BLaER1 (cell line): ENCODE data around the gene SORCS2.

Source experiments
- H3K27ac ChIP-seq: shearing (Covaris generic); formaldehyde crosslinking; 2 replicates; pipeline ENCODE4 v1.8.1; 2022
- H3K27me3 ChIP-seq: shearing (Covaris generic); formaldehyde crosslinking; 2 replicates; pipeline ENCODE4 v1.8.1; 2022
- H3K36me3 ChIP-seq: shearing (Covaris generic); formaldehyde crosslinking; 2 replicates; pipeline ENCODE4 v1.8.1; 2022
- H3K4me1 ChIP-seq: shearing (Covaris generic); formaldehyde crosslinking; 2 replicates; pipeline ENCODE4 v1.8.1; 2022
- H3K4me2 ChIP-seq: shearing (Covaris generic); formaldehyde crosslinking; 2 replicates; pipeline ENCODE4 v1.8.1; 2022
- H3K4me3 ChIP-seq: shearing (Covaris generic); formaldehyde crosslinking; 2 replicates; pipeline ENCODE4 v1.8.1; 2022
- H3K9ac ChIP-seq: shearing (Covaris generic); formaldehyde crosslinking; 2 replicates; pipeline ENCODE4 v1.8.1; 2022
- H3K9me3 ChIP-seq: shearing (Covaris generic); formaldehyde crosslinking; 2 replicates; pipeline ENCODE4 v1.8.1; 2022
- H4K20me1 ChIP-seq: shearing (Covaris generic); formaldehyde crosslinking; 2 replicates; pipeline ENCODE4 v1.8.1; 2022
- Cebpa-rat ChIP-seq: shearing (Covaris generic); IDR thresholded peaks from 2 replicates; pipeline ENCODE4 v1.8.1; 2022

The SORCS2 gene

DNA sequence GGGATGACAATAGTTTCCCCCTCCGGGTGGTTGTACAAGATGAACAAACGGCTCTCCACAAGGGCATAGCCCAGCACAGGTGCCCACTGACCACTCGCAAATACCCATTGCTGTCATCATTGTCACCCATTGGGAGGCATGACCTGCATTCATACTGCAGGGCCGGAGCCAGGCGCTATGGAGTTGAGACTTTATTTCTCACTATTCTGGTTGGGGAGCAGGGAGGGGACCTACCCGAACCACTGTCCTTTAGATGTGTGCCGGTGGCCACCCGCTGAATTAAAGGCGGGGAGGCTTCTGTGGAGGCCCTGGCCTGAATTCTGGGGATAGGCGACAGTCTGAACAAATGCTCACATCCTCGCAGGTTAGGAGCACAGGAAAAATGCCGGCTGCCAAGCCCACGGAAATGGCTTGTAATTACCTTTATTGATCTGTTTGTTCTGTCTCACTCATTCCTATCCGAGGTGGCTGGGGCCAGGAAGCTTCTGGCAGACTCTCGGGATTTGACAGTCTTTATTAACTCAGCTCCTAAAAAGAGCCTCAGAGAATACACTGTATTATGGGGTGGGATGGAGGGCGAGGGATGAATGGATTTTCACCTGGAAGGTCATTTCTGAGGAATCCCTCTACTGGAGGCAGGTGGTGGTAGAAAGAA, 367.5 kb downstream of the SORCS2 start:
- H3K9me3 ChIP-seq = peaks cover 33% of the 10 kb centered on the region
- no peak overlapping the region for H3K4me2 ChIP-seq
- TF ChIP-seq Cebpa-rat = no peak

DNA sequence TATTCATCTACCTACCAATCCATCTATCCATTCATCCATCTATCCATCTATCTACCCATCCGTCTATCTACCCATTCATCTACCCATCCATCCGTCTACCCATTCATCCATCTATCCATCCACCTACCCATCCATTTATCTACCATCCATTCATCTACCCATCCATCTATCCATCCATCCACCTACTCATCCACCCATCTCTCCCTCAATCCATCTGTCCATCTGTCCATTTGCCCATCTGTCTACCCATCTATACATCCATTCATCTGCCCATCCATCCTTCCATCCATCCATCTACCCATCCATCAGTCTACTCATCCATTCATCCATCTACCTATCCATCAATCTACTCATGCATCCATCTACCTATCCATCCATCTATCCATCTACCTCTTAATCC, 369.2 kb downstream of the SORCS2 start:
- Histone ChIP-seq H3K27ac (no peak overlapping the region), H3K4me3 (no peak overlapping the region), H3K9ac (no peak overlapping the region), H3K27me3 (no peaks in the 10 kb centered on the region), H3K36me3 (peaks cover 8% of the 10 kb centered on the region; the same call in 1 of the 2 replicates), H3K4me2 (no peak overlapping the region), H3K4me1 (no peaks in the 10 kb centered on the region), H4K20me1 (no peaks in the 10 kb centered on the region), H3K9me3 (peaks cover 23% of the 10 kb centered on the region; the same call in 1 of the 2 replicates)
- no peak for TF ChIP-seq Cebpa-rat

More for the DNA sequence above, 367.5 kb downstream of the SORCS2 start:
- no peaks in the 10 kb centered on the region for H4K20me1 ChIP-seq
- no peak overlapping the region for H3K4me3 ChIP-seq
- H3K36me3 ChIP-seq = peaks cover 13% of the 10 kb centered on the region; the same call in 1 of the 2 replicates
- H3K27me3 ChIP-seq = no peaks in the 10 kb centered on the region
- no peak overlapping the region for H3K9ac ChIP-seq
- no peaks in the 10 kb centered on the region for H3K4me1 ChIP-seq
- H3K27ac ChIP-seq = no peak overlapping the region

DNA sequence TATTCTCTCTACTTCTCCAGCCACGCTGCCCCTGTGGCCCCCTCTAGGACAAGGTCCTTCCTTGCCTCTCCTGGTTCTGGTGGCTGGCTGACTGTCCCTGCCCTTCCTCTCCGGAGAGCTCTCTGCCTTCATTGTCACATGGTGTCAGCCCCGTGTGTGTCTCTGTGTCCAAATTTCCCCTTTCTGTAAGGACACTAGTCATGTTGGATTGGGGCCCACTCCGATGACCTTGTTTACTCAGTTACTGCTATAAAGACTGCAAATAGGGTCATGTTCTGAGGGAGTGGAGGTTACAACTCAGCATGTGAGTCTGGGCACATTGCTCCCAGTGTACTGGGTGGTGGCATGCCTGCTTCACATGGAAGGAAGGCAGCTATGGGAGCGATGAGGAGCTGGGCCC, 371.9 kb downstream of the SORCS2 start:
- Histone ChIP-seq H3K4me1 (no peaks in the 10 kb centered on the region), H3K9ac (no peak overlapping the region), H3K4me2 (no peak overlapping the region), H3K27ac (no peak overlapping the region), H3K36me3 (no peaks in the 10 kb centered on the region; the same call in 1 of the 2 replicates), H4K20me1 (no peaks in the 10 kb centered on the region), H3K4me3 (no peak overlapping the region), H3K9me3 (peaks cover 20% of the 10 kb centered on the region; the same call in 1 of the 2 replicates), H3K27me3 (no peaks in the 10 kb centered on the region)
- no peak for TF ChIP-seq Cebpa-rat

GRCh38 chr4:7565483-7565882, 373.1 kb downstream of the SORCS2 start:
- Histone ChIP-seq H3K27ac (no peak overlapping the region), H3K9ac (no peak overlapping the region), H3K4me2 (no peak overlapping the region), H4K20me1 (0 out of 2 replicates have a peak, but pooled peaks cover 6% of the 10 kb centered on the region), H3K36me3 (no peaks in the 10 kb centered on the region; the same call in 1 of the 2 replicates), H3K9me3 (peaks cover 15% of the 10 kb centered on the region; the same call in 1 of the 2 replicates), H3K27me3 (no peaks in the 10 kb centered on the region), H3K4me3 (no peak overlapping the region), H3K4me1 (no peaks in the 10 kb centered on the region)
- no peak for TF ChIP-seq Cebpa-rat

GRCh38 chr4:7569810-7570783, 377.8 kb downstream of the SORCS2 start:
- no peak overlapping the region for H3K4me3 ChIP-seq

DNA sequence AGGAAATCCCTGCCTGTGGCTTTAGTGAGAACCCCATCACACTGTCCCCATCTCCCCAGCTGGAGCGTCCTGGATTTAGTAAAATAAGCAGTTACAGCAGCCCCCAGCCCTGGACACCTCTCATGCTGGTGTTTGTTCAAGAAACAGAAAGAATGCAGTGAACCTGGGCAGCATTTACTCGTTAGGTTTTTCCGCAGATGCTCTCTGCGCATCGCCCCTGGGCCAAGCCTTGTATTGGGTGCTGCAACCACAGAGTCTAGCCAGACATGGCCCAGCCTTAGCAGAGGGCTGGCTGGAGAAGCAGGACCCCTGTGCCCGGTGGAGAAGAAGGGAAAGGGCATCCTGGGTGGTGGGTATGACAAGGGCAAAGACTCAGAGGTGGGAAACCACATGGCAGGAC, 378.7 kb downstream of the SORCS2 start:
- peaks cover 19% of the 10 kb centered on the region for H3K36me3 ChIP-seq
- H3K4me1 ChIP-seq = peaks cover 14% of the 10 kb centered on the region
- no peak overlapping the region for H3K4me3 ChIP-seq
- no peak overlapping the region for H3K4me2 ChIP-seq
- H3K9me3 ChIP-seq = peaks cover 34% of the 10 kb centered on the region
- H3K27ac ChIP-seq = no peak overlapping the region
- no peak overlapping the region for H3K9ac ChIP-seq
- 0 out of 2 replicates have a peak, but pooled peaks cover 16% of the 10 kb centered on the region for H4K20me1 ChIP-seq
- TF ChIP-seq Cebpa-rat = no peak
- H3K27me3 ChIP-seq = no peaks in the 10 kb centered on the region

More at GRCh38 chr4:7569810-7570783, 377.8 kb downstream of the SORCS2 start:
- Histone ChIP-seq H3K36me3 (peaks cover 13% of the 10 kb centered on the region), H3K9ac (no peak overlapping the region), H3K9me3 (peaks cover 26% of the 10 kb centered on the region), H3K27me3 (no peaks in the 10 kb centered on the region), H3K4me1 (peaks cover 14% of the 10 kb centered on the region), H3K4me2 (no peak overlapping the region), H4K20me1 (0 out of 2 replicates have a peak, but pooled peaks cover 16% of the 10 kb centered on the region), H3K27ac (no peak overlapping the region)
- no peak for TF ChIP-seq Cebpa-rat

- Histone ChIP-seq H3K27ac (no peak overlapping the region), H3K9me3 (peaks cover 34% of the 10 kb centered on the region), H3K9ac (no peak overlapping the region), H3K4me3 (no peak overlapping the region), H3K4me2 (no peak overlapping the region), H3K27me3 (no peaks in the 10 kb centered on the region), H4K20me1 (0 out of 2 replicates have a peak, but pooled peaks cover 16% of the 10 kb centered on the region), H3K4me1 (peaks cover 14% of the 10 kb centered on the region), H3K36me3 (peaks cover 26% of the 10 kb centered on the region)
- no peak for TF ChIP-seq Cebpa-rat
Observed at GRCh38 chr4:7571701-7572100, 379.4 kb downstream of the SORCS2 start.

DNA sequence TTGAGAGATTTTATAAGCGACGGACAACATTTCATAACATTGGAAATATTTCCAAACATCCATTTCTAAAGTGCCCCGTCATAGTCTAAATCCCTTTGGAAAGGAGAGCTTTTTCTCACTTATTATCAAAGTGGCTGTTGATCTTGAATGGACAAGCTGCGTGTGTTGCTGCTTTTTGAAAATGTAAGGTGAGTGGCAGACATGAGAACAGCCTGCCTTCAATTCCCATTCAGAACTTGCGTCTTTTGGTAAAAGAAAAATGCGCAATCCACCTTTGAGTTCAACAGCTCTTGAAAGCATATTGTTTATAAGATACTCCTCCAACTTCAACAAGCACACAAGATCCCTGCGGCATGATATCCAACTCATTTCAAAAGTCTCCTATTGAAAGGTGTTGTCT, 380.6 kb downstream of the SORCS2 start:
- H3K4me2 ChIP-seq = no peak overlapping the region
- H3K9me3 ChIP-seq = peaks cover 46% of the 10 kb centered on the region
- H3K27me3 ChIP-seq = no peaks in the 10 kb centered on the region
- no peak overlapping the region for H3K27ac ChIP-seq
- peaks cover 38% of the 10 kb centered on the region for H3K36me3 ChIP-seq
- no peak overlapping the region for H3K9ac ChIP-seq
- H3K4me1 ChIP-seq = peaks cover 14% of the 10 kb centered on the region
- H4K20me1 ChIP-seq = 0 out of 2 replicates have a peak, but pooled peaks cover 16% of the 10 kb centered on the region
- no peak overlapping the region for H3K4me3 ChIP-seq
- no peak for TF ChIP-seq Cebpa-rat

GRCh38 chr4:7573576-7574091, 381.3 kb downstream of the SORCS2 start:
- Histone ChIP-seq H3K4me2 (0 out of 2 replicates have a peak overlapping the region, but pooled peaks have one; percentile 36), H3K27me3 (no peaks in the 10 kb centered on the region), H3K9me3 (peaks cover 53% of the 10 kb centered on the region), H3K4me1 (peaks cover 14% of the 10 kb centered on the region), H3K9ac (no peak overlapping the region), H3K36me3 (peaks cover 45% of the 10 kb centered on the region), H3K4me3 (no peak overlapping the region), H4K20me1 (0 out of 2 replicates have a peak, but pooled peaks cover 16% of the 10 kb centered on the region), H3K27ac (no peak overlapping the region)
- TF ChIP-seq Cebpa-rat = no peak
